Jurkat, Clone E6-1 (cell line): ENCODE results near the gene SLC28A1.

Experiments used
- DNase-seq: peaks from one replicate; pipeline ENCODE4 v3.0.0-alpha.2; 2011; ENCODE audit warnings: low read depth, low spot score
- H3K4me3 ChIP-seq: 2 replicates; pipeline ENCODE4 v1.5.1; 2011; ENCODE audit warnings: mild to moderate bottlenecking, low read length, control low read depth, moderate library complexity

The SLC28A1 gene

GRCh38 chr15:84880007-84880406 is 4.5 kb upstream of the SLC28A1 start:
- DNase-seq, result no peak
- H3K4me3 ChIP-seq, result no peak overlapping the region

GRCh38 chr15:84880822-84881519 is 3.5 kb upstream of the SLC28A1 start:
- no peak for DNase-seq
- no peak overlapping the region for H3K4me3 ChIP-seq

DNA sequence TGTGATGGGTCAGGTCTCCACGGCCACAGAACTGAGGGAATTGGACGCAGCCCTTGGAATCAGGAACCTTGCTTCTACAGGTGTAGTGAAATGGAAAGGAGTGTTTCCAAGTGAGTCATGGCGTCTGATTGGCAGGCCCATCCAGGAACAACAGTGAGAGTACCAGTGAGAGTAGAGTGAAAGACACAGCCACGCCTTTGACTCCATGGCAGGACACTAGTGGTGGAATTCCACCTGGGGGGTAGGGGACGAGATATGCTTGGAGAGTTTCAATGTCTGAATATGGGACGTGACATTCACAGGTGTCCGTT is 3.0 kb upstream of the SLC28A1 start:
- no peak for DNase-seq
- H3K4me3 ChIP-seq, result no peak overlapping the region

- DNase-seq, result no peak
- H3K4me3 ChIP-seq, result no peak overlapping the region
Measured at GRCh38 chr15:84883466-84883865, 996 bp upstream of the SLC28A1 start.

GRCh38 chr15:84885801-84886200 is 1.3 kb downstream of the SLC28A1 start:
- no peak overlapping the region for H3K4me3 ChIP-seq
- no peak for DNase-seq

DNA sequence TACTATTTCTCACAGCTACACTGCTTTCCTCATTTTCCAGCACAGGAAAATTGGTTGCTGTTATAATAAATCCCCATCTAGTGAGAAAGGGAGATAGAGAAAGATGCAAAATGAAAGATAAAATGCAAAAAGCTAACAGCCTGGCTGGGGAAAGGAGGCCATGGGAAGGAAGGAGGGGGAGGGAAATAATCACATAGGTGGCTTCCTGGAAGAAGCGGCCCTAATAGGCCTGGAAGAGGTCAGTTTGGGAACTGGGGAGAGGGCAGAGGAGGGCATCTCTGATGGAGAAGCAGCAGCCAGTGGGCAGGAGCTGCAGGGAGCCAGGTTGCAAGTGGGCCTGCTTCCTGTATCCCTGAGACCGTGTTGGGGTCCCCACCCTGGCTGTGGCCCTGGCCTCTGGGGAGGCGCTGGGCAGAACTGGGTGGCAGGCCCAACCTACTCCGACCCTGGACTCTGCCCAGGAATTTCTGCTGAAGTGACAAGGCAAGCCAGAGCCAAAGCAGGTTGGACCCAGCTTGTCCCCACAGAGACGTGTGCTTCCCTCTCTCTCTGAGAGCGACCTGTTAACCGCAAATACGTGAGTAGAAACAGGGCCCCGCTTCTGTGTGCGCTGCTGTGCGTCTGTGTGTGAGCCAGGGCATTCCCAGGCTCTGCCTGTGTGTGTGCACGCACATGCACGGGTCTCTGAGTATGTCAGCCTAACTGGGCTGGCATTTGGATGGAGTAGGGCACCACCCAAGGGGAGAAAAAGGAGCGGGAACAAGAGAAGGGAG is 1.9 kb downstream of the SLC28A1 start:
- H3K4me3 ChIP-seq, result no peak overlapping the region
- no peak for DNase-seq

GRCh38 chr15:84886984-84887299 is 2.5 kb downstream of the SLC28A1 start:
- H3K4me3 ChIP-seq, result no peak overlapping the region
- no peak for DNase-seq

- DNase-seq, result no peak
- H3K4me3 ChIP-seq, result no peak overlapping the region
Measured at GRCh38 chr15:84887938-84888337, 3.5 kb downstream of the SLC28A1 start.

DNA sequence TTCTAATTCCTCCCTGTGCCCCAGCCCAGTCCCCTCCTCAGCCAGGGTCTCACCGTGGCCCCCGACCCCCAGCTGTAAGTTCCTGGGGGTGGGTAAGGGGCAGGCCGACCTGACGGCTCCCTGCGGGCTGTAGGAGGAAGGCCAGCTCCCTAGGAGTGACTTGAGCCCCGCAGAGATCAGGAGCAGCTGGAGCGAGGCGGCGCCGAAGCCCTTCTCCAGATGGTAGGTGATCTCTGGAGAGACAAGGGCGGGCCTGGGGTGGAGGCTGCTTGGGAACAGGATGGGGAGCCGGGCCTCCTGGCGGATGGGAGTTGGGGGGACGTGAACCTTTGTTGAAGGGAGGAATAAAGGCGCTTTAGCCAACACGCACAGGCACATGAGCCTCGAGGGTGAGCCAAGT is 4.2 kb downstream of the SLC28A1 start:
- H3K4me3 ChIP-seq, result no peak overlapping the region
- no peak for DNase-seq

DNA sequence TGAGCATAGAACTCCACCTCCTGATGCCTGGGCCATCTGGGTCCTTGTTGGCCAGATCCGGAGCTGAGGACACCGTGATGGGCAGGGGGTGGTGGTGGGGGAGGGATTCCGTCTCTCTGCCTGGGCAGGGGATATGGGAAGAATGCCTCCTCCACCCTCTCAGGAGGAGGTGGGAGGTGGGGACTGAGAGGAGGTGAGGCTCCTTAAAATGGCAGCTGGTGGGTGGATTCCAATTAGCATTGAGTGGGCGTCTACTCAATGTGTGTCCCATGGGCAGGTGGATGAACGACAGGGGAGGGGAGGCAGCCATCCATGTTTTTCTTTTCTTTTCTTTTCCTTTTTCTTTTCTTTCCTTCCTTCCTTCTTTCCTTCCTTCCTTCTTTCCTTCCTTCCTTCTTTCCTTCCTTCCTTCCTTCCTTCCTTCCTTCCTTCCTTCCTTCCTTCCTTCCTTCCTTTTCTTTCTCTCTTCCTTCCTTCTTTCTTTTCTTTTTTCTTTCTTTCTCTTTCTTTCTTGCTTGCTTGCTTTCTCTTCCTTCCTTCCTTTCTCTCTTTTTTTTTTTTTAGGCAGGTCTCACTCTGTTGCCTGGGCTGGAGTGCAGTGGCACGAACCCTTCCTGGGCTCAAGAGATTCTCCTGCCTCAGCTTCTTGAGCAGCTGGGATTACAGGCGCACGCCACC is 5.0 kb downstream of the SLC28A1 start:
- DNase-seq, result no peak
- H3K4me3 ChIP-seq, result no peak overlapping the region

DNA sequence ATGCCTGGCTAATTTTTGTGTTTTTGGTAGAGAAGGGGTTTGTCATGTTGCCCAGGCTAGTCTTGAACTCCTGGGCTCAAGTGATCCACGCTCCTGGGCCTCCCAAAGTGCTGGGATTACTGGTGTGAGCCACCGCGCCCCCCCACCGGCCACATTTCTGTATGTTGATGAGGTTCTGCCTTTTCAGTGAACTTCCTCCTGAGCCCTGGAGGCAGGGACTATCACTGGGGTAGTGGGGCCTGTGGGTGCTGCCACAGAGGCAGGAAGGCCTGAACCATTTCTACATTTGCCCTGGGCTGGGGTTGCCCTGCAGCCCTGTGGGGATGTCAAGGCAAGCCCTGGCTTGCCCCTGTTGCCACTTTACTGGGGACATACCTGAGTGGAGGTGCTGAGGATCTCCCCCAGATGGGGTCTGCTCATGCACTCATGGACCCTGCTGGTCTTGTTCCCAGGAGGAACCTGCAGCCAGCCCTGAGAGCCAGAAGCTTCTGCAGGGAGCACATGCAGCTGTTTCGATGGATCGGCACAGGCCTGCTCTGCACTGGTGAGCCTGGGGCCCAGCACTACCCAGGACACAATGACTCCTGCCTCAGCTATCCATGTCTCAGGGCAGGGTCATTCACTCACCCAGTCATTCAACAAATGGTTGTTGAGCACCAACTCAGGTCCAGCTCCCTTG is 5.7 kb downstream of the SLC28A1 start:
- DNase-seq, result no peak
- no peak overlapping the region for H3K4me3 ChIP-seq

DNA sequence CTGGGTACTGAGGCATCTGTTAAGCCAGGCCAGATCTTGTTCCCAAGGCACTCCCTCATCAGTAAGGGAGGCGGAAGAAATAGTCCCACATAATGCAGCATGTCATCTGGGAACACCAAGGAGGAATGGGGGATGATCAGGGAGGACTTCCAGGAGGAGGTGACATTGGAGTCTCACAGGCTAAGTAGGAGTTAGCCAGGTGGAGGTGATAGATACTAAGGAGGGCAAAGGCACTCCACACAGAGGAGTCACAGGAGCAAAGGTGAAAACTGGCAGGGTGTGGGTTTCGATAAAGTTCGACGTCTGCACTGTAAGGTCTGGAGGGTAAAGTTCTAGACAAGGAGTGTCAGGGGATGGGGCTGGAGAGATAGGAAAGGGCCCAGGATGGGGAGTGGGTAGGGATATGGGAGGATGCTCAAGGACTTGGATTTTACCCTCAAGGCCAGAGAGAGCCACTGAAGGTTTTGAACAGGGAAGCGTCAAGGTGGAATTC is 6.3 kb downstream of the SLC28A1 start:
- no peak for DNase-seq
- H3K4me3 ChIP-seq, result no peak overlapping the region

GRCh38 chr15:84891339-84891738 is 6.9 kb downstream of the SLC28A1 start:
- H3K4me3 ChIP-seq, result no peak overlapping the region
- DNase-seq, result no peak

DNA sequence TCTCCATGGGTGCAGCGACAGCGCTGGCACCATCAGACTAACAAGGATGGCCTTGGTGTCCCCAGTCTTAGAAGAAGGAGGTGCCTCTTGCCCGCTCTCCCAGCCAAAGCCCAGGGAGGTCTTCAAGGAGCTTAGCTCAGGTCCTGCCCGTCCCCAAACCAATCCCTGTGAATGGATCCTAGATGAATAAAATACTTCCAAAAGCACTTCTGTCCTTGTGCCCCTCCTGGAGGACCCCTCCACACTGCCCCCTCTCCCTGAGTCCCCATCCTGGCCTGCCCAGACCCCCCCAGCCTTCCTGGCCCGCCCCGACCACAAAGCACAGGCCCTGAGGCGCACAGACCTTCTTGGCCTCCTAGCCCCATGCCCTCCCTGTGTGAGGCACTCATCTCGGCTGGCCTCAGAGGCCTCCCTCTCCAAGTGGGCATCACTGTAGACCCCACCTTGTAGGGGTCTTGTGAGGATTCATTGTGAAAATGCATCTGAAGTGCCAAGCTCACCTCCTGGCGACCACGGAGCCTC is 8.4 kb downstream of the SLC28A1 start:
- H3K4me3 ChIP-seq, result no peak overlapping the region
- DNase-seq, result no peak

GRCh38 chr15:84893607-84894006 is 9.1 kb downstream of the SLC28A1 start:
- H3K4me3 ChIP-seq, result no peak overlapping the region
- no peak for DNase-seq

- DNase-seq, result no peak
- no peak overlapping the region for H3K4me3 ChIP-seq
Measured at GRCh38 chr15:84894736-84895425, 10.4 kb downstream of the SLC28A1 start.

GRCh38 chr15:84898761-84899160 is 14.3 kb downstream of the SLC28A1 start:
- no peak overlapping the region for H3K4me3 ChIP-seq
- no peak for DNase-seq

- no peak for DNase-seq
- no peak overlapping the region for H3K4me3 ChIP-seq
Measured at GRCh38 chr15:84899750-84900149, 15.3 kb downstream of the SLC28A1 start.

DNA sequence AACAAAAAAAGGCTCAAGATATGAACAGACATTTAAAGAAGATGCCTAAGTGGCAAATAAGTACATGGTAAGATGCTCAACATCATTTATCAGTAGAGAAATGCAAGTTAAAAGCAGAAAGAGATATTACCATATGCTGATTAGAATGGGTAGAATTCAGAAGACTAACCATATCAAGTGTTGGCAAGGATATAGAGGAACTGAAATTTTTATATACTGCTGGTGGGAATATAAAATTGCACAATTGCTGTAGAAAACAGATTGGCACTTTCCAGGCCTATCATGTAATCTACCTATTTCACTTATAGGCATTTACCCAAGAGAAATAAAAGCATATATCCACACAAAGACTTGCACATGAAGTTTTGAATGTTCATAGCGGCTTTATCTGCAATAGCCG is 17.1 kb downstream of the SLC28A1 start:
- H3K4me3 ChIP-seq, result no peak overlapping the region
- no peak for DNase-seq
